ENCODE measurements around the gene SOX30.

SOX30 gene

GRCh38 chr5:157576678-157577077 is 75.6 kb downstream of the SOX30 start:
- H3K4me3 ChIP-seq (ENCODE audit: low read depth, low read length) = no peak overlapping the region
- no peak for DNase-seq (ENCODE audit: low read depth)
- TF ChIP-seq CTCF (IDR thresholded peaks at IDR 0.05; ENCODE audit: control insufficient read depth, extremely low read depth, insufficient read depth) = no peak

Measured in LNCaP clone FGC (cell line).